NCI-H1436 treated with DMSO at 0.1 percent for 48 hours (cell line): ENCODE data around the gene LARGE1.
A peak's percentile ranks its signal among the peaks of the same experiment; 100 is the strongest.

Experiments
- DNase-seq: peaks from one replicate; lab custom pipeline; 2025; lab: John Stamatoyannopoulos, UW

Gene LARGE1

GRCh38 chr22:33913188-33913587 lies 7.1 kb downstream of the LARGE1 start:
- DNase-seq = no peak

- no peak for DNase-seq
Observed at GRCh38 chr22:33909911-33910310, 10.4 kb downstream of the LARGE1 start.

GRCh38 chr22:33909075-33909458 lies 11.2 kb downstream of the LARGE1 start:
- no peak for DNase-seq

- no peak for DNase-seq
Observed at GRCh38 chr22:33908171-33909074, 11.9 kb downstream of the LARGE1 start.

GRCh38 chr22:33906954-33907353 lies 13.3 kb downstream of the LARGE1 start:
- DNase-seq = no peak

- DNase-seq = no peak
Observed at GRCh38 chr22:33906475-33906874, 13.8 kb downstream of the LARGE1 start.

- no peak for DNase-seq
Observed at GRCh38 chr22:33903012-33903411, 17.3 kb downstream of the LARGE1 start.

GRCh38 chr22:33902073-33902472 lies 18.2 kb downstream of the LARGE1 start:
- no peak for DNase-seq

- no peak for DNase-seq
Observed at GRCh38 chr22:33898121-33898520, 22.2 kb downstream of the LARGE1 start.

GRCh38 chr22:33897448-33897835 lies 22.8 kb downstream of the LARGE1 start:
- peak; percentile 13 for DNase-seq

- DNase-seq = no peak
Observed at GRCh38 chr22:33896575-33897447, 23.5 kb downstream of the LARGE1 start.

GRCh38 chr22:33896154-33896553 lies 24.1 kb downstream of the LARGE1 start:
- no peak for DNase-seq

GRCh38 chr22:33895444-33895843 lies 24.8 kb downstream of the LARGE1 start:
- no peak for DNase-seq

GRCh38 chr22:33894515-33894914 lies 25.8 kb downstream of the LARGE1 start:
- no peak for DNase-seq

- DNase-seq = no peak
Observed at GRCh38 chr22:33894036-33894435, 26.2 kb downstream of the LARGE1 start.

- DNase-seq = no peak
Observed at GRCh38 chr22:33893512-33893911, 26.8 kb downstream of the LARGE1 start.

GRCh38 chr22:33891992-33892391 lies 28.3 kb downstream of the LARGE1 start:
- DNase-seq = no peak

- no peak for DNase-seq
Observed at GRCh38 chr22:33891455-33891854, 28.8 kb downstream of the LARGE1 start.

GRCh38 chr22:33889748-33890147 lies 30.5 kb downstream of the LARGE1 start:
- DNase-seq = no peak

GRCh38 chr22:33888821-33889220 lies 31.5 kb downstream of the LARGE1 start:
- no peak for DNase-seq

GRCh38 chr22:33887173-33887572 lies 33.1 kb downstream of the LARGE1 start:
- DNase-seq = no peak

GRCh38 chr22:33886696-33887095 lies 33.6 kb downstream of the LARGE1 start:
- no peak for DNase-seq

- DNase-seq = no peak
Observed at GRCh38 chr22:33884829-33885228, 35.4 kb downstream of the LARGE1 start.
